HG02870 (cell line): Measurements from ENCODE around the gene USP28.
A peak's percentile ranks its signal among the peaks of the same experiment; 100 is the strongest.
"Not testable (repeated sequence)": the region's sequence is repeated elsewhere in the genome, so short reads cannot be mapped to it uniquely, and the experiment has no call there.

Source experiments
- ATAC-seq: cut with Tn5 transposase; IDR thresholded peaks from one replicate; pipeline ENCODE4 v1.9.1; 2021; ENCODE audit warnings: mild to moderate bottlenecking, moderate library complexity; ENCODE audit not compliant: unreplicated experiment

The USP28 gene

GRCh38 chr11:113778111-113778910 lies 97.1 kb downstream of the USP28 start:
- no peak for ATAC-seq

- ATAC-seq = no peak
Observed at GRCh38 chr11:113774174-113774503, 101.2 kb downstream of the USP28 start.

GRCh38 chr11:113773416-113774173 lies 101.8 kb downstream of the USP28 start, which contains the start of gene ZW10:
ZW10 (minus strand) TSS chr11:113773692; CDS start chr11:113773666, 26 bp downstream.
- peak; percentile 96 for ATAC-seq

- no peak for ATAC-seq
Observed at GRCh38 chr11:113773092-113773415, 102.3 kb downstream of the USP28 start.

- no peak for ATAC-seq
Observed at GRCh38 chr11:113771964-113772363, 103.4 kb downstream of the USP28 start.

GRCh38 chr11:113764527-113765219 lies 110.7 kb downstream of the USP28 start:
- ATAC-seq = no peak

- not testable (repeated sequence) for ATAC-seq
Observed at GRCh38 chr11:113763040-113763439, 112.3 kb downstream of the USP28 start.

GRCh38 chr11:113760241-113760640 lies 115.1 kb downstream of the USP28 start:
- no peak for ATAC-seq

GRCh38 chr11:113752932-113753331 lies 122.4 kb downstream of the USP28 start:
- ATAC-seq = no peak
